B cell (primary cell): ENCODE data around the gene QSOX2.

Experiments
- EZH2 ChIP-seq: IDR thresholded peaks from 2 replicates; pipeline ENCODE4 v1.6.1; 2012; ENCODE audit warnings: borderline replicate concordance, low read depth, mild to moderate bottlenecking, moderate library complexity, low read length; ENCODE audit not compliant: insufficient read depth, poor library complexity, severe bottlenecking
- TF ChIP-seq, protein P1 (sequence below): fragments of 200-600 bp; IDR thresholded peaks from one replicate; pipeline ENCODE4 v1.8.0; 2022; ENCODE audit warnings: antibody characterized with exemption, mild to moderate bottlenecking

DNA sequence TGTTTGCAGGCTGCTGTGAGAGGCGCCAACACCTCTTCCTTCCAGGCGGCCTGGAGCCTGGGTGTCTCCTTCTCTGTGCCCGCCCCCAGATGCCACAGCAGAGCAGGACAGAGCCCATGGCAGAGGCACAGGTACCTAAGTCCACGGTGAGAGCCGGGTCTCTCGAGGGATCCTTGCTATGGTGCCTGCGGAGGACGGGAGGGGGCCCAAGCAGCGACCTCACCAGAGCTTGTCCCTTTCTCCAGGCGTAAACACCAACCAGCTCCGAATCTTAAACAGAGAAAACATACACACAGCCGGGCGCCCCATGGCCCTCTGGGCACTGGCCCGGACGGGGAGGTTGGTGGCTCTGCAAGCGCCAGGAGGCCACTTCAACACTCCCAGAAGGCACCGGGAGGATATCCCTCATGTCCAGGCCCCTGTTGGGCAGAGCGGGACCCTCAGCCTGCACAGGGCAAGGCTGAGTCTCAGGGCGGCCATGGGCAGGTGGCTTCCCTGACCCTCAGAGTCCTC is 46.5 kb upstream of the QSOX2 start:
- TF ChIP-seq, protein P1, sequence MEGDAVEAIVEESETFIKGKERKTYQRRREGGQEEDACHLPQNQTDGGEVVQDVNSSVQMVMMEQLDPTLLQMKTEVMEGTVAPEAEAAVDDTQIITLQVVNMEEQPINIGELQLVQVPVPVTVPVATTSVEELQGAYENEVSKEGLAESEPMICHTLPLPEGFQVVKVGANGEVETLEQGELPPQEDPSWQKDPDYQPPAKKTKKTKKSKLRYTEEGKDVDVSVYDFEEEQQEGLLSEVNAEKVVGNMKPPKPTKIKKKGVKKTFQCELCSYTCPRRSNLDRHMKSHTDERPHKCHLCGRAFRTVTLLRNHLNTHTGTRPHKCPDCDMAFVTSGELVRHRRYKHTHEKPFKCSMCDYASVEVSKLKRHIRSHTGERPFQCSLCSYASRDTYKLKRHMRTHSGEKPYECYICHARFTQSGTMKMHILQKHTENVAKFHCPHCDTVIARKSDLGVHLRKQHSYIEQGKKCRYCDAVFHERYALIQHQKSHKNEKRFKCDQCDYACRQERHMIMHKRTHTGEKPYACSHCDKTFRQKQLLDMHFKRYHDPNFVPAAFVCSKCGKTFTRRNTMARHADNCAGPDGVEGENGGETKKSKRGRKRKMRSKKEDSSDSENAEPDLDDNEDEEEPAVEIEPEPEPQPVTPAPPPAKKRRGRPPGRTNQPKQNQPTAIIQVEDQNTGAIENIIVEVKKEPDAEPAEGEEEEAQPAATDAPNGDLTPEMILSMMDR: no peak
- TF ChIP-seq EZH2: no peak
